Lower leg skin (tissue), 4 donors: ENCODE measurements around the gene RERE. TPM values are rescaled to one million over a fixed set of nuclear protein-coding genes. Genes with fewer than 3 reads are reported as not detected.

Source experiments
- DNase-seq, 2 donors: peaks; one replicate each; pipeline ENCODE4 v3.0.0-alpha.2; 2019; ENCODE audit warnings: low spot score in 2 of 2
- H3K4me3 ChIP-seq: fragments of 200-600 bp; sonication (generic); 2 replicates; pipeline ENCODE4 v1.5.1; 2017; ENCODE audit warnings: mild to moderate bottlenecking, low read depth; ENCODE audit not compliant: poor library complexity, severe bottlenecking
- CTCF ChIP-seq, 3 donors: fragments of 450-650 bp; IDR thresholded peaks; one replicate each; pipeline ENCODE4 v1.5.1; 2016; ENCODE audit warnings: antibody characterized with exemption in 3 of 3, mild to moderate bottlenecking in 3 of 3, moderate library complexity in 2 of 3
- POLR2A ChIP-seq, 2 donors: fragments of 450-650 bp; IDR thresholded peaks; one replicate each; pipeline ENCODE4 v1.6.1; 2016 to 2017; ENCODE audit warnings: antibody characterized with exemption in 2 of 2, mild to moderate bottlenecking in 1 of 2, moderate library complexity in 1 of 2
- WGBS, 2 donors: methylation state at CpG; one replicate each; pipeline ENCODE4 v1.1.5; 2018; 5-methylcytosine and 5-hydroxymethylcytosine counted together
- intact Hi-C: fragments of 100-400 bp; cut with DNase I; formaldehyde crosslinking; loops from one replicate; pipeline ENCODE4 v1.15.0; 2023; ENCODE audit warnings: low total_unique reads
- total RNA-seq, 4 donors: library from RNA; depleted of rRNA; stranded (reverse); fragments of >200 nt; gene quantifications; one replicate each; pipeline ENCODE4 v1.1.0, GENCODE V29; 2016

RERE gene
- total RNA-seq, 4 donors from 2014 or later = 41.0 to 84.9 (median 76.8) TPM

- intact Hi-C loops = no loop called here
- 97 to 98% methylated on average over 3 of the region's 3 CpGs for WGBS, 2 donors
- no peak overlapping the region for H3K4me3 ChIP-seq
- no peak for DNase-seq
- no peak for TF ChIP-seq POLR2A (IDR thresholded peaks at IDR 0.05)
- TF ChIP-seq CTCF (IDR thresholded peaks at IDR 0.05) = no peak
Observed at GRCh38 chr1:8631163-8631562, 186.3 kb downstream of the RERE start.

- no peak for TF ChIP-seq POLR2A (IDR thresholded peaks at IDR 0.05)
- TF ChIP-seq CTCF (IDR thresholded peaks at IDR 0.05) = no peak
- DNase-seq = no peak
- no peak overlapping the region for H3K4me3 ChIP-seq
- intact Hi-C loops = no loop called here
- 76 to 81% methylated on average over 7 of the region's 7 CpGs for WGBS, 2 donors
Observed at GRCh38 chr1:8629241-8630091, 188.0 kb downstream of the RERE start.

GRCh38 chr1:8628606-8629005 lies 188.8 kb downstream of the RERE start:
- H3K4me3 ChIP-seq = no peak overlapping the region
- 56 to 60% methylated on average over 2 of the region's 2 CpGs for WGBS, 2 donors
- intact Hi-C loops = no loop called here
- no peak for TF ChIP-seq CTCF (IDR thresholded peaks at IDR 0.05)
- TF ChIP-seq POLR2A (IDR thresholded peaks at IDR 0.05) = no peak
- no peak for DNase-seq

- TF ChIP-seq CTCF (IDR thresholded peaks at IDR 0.05) = no peak
- TF ChIP-seq POLR2A (IDR thresholded peaks at IDR 0.05) = no peak
- 91% methylated on average over 5 of the region's 5 CpGs for WGBS, 2 donors
- no peak for DNase-seq
- intact Hi-C loops = no loop called here
- no peak overlapping the region for H3K4me3 ChIP-seq
Observed at GRCh38 chr1:8627728-8628127, 189.7 kb downstream of the RERE start.

GRCh38 chr1:8625981-8626898 lies 191.2 kb downstream of the RERE start:
- no peak for TF ChIP-seq POLR2A (IDR thresholded peaks at IDR 0.05)
- TF ChIP-seq CTCF (IDR thresholded peaks at IDR 0.05) = no peak
- intact Hi-C loops = no loop called here
- H3K4me3 ChIP-seq = no peak overlapping the region
- no peak for DNase-seq
- 65 to 77% methylated on average over 4 of the region's 4 CpGs for WGBS, 2 donors
